HG02840 (cell line): ENCODE results near the gene ZNF608.

ENCODE experiments used
- ATAC-seq: cut with Tn5 transposase; IDR thresholded peaks from one replicate; pipeline ENCODE4 v1.9.1; 2021; ENCODE audit warnings: mild to moderate bottlenecking, moderate library complexity, moderate number of reproducible peaks; ENCODE audit not compliant: unreplicated experiment, low FRiP score

Gene ZNF608

GRCh38 chr5:124698770-124699169 lies 47.7 kb downstream of the ZNF608 start:
- no peak for ATAC-seq

DNA sequence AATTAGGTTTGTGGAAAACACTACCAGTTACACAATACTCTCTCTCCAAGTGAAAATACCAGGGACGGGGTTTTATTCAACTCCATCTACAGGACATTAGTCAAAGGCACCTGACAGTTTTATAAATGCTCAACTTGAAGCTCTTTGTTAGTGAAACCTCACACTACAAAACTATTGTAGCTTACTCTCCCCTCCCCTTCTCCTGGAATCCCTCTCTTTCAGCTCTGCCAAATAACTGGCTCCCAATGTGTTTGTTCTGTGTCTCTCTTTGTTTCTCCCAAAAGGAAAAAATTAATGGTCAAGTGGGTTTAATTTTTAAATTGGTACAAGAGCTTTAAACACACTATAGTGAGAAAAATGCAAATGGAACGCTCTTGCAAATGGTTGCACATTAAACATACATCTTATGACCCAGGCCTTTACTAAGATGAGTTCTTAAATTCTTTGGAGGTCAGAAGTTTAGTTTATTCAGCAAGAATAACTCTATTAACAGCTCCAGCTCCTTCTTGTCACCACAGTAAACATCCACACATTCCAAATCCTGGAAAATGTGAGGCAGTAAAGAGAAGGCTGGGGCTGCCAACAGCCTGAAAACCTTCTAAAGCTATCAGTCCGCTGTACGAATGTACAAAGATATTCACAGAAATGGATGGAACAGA lies 48.4 kb downstream of the ZNF608 start:
- no peak for ATAC-seq

- ATAC-seq, result no peak
Measured at GRCh38 chr5:124697501-124697900, 48.9 kb downstream of the ZNF608 start.

DNA sequence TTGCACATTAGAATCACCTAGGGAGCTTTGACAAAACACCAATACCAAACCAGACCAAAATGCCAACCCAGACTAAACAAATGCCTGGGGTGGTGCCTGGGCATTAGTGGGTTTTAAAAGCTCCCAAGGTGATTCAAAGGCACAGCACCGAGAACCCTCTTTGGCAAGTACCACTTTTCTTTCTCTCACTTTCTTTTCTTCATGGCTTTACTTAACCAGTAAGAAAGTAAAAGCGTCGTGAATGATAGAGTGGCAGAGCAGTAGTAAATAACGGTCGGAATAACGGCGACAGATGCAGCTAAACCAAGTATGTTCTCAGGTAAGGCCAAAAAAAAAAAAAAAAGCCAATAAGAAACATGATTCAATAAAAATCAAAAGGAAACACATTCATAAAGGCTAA lies 49.5 kb downstream of the ZNF608 start:
- ATAC-seq, result no peak
